CD14-positive monocyte (primary cell): ENCODE measurements around the gene PTER. TPM values are rescaled to one million over a fixed set of nuclear protein-coding genes. Genes with fewer than 3 reads are reported as not detected.

ENCODE experiments used
- DNase-seq, 3 donors: peaks; one replicate each; pipeline ENCODE4 v3.0.0-alpha.2; 2011 to 2022
- H2AFZ ChIP-seq: 2 replicates; pipeline ENCODE4 v1.6.0; 2012; ENCODE audit warnings: mild to moderate bottlenecking, low read depth, low read length, inconsistent platforms; ENCODE audit not compliant: insufficient read depth, poor library complexity, severe bottlenecking
- H3K27ac ChIP-seq, 2 donors: 1 replicate in 1 of 2; 2 replicates in 1 of 2; pipeline ENCODE4 v1.5.1; 2012 to 2013; ENCODE audit warnings: low read length in 2 of 2, control low read depth in 1 of 2, inconsistent platforms in 1 of 2, low read depth in 1 of 2, mild to moderate bottlenecking in 1 of 2
- H3K27me3 ChIP-seq, 2 donors: one replicate each; pipeline versions ENCODE4 v1.6.0 to v1.6.1; 2011 to 2013; ENCODE audit warnings: low read length in 2 of 2; ENCODE audit not compliant: control insufficient read depth in 2 of 2, insufficient read depth in 2 of 2
- H3K36me3 ChIP-seq, 2 donors: replicated peaks in 1 of 2; 1 replicate in 1 of 2; 2 replicates in 1 of 2; pipeline versions ENCODE4 v1.5.1 to v1.6.1; 2012 to 2013; ENCODE audit warnings: low read length in 2 of 2, control low read depth in 1 of 2, inconsistent platforms in 1 of 2, mild to moderate bottlenecking in 1 of 2; ENCODE audit not compliant: insufficient read depth in 2 of 2, control insufficient read depth in 1 of 2
- H3K4me1 ChIP-seq, 2 donors: 1 replicate in 1 of 2; 2 replicates in 1 of 2; pipeline versions ENCODE4 v1.5.1 to v1.6.1; 2012 to 2013; ENCODE audit warnings: low read length in 2 of 2, control low read depth in 1 of 2, inconsistent platforms in 1 of 2, mild to moderate bottlenecking in 1 of 2, moderate library complexity in 1 of 2; ENCODE audit not compliant: insufficient read depth in 2 of 2, control insufficient read depth in 1 of 2
- H3K4me2 ChIP-seq: replicated peaks from 2 replicates; pipeline ENCODE3; 2012; ENCODE audit warnings: low read length, moderate library complexity, mild to moderate bottlenecking; ENCODE audit not compliant: poor library complexity, severe bottlenecking; ENCODE audit errors: extremely low read depth
- H3K4me3 ChIP-seq, 3 experiments: fragments of 200-600 bp in 1 of 3; sonication (generic) in 1 of 3; replicated peaks in 1 of 3; 1 replicate in 2 of 3; 2 replicates in 1 of 3; pipeline ENCODE4 v1.5.1; 2011 to 2013; ENCODE audit warnings: low read length in 3 of 3, mild to moderate bottlenecking in 3 of 3, control low read depth in 2 of 3, low read depth in 2 of 3, inconsistent platforms in 1 of 3, moderate library complexity in 1 of 3
- H3K79me2 ChIP-seq: 2 replicates; pipeline ENCODE4 v1.6.0; 2012; ENCODE audit warnings: mild to moderate bottlenecking, control low read depth, inconsistent platforms, low read length, moderate library complexity; ENCODE audit not compliant: insufficient read depth
- H3K9ac ChIP-seq: 2 replicates; pipeline ENCODE4 v1.6.0; 2017; ENCODE audit warnings: low read length, mild to moderate bottlenecking; ENCODE audit not compliant: insufficient read depth, poor library complexity, severe bottlenecking
- H3K9me3 ChIP-seq, 2 donors: replicated peaks in 1 of 2; 1 replicate in 1 of 2; 2 replicates in 1 of 2; pipeline versions ENCODE4 v1.5.1 to v1.6.1; 2012 to 2013; ENCODE audit warnings: low read length in 2 of 2, control low read depth in 1 of 2; ENCODE audit not compliant: control insufficient read depth in 1 of 2, insufficient read depth in 1 of 2
- H4K20me1 ChIP-seq: 2 replicates; pipeline ENCODE4 v1.6.0; 2012; ENCODE audit warnings: mild to moderate bottlenecking, low read length, control low read depth, moderate library complexity; ENCODE audit not compliant: insufficient read depth
- H3K27ac Mint-ChIP-seq, 7 donors: one replicate each; pipeline ENCODE4 v1.8.0; 2020; ENCODE audit warnings: mild to moderate bottlenecking in 7 of 7, mixed read lengths in 7 of 7, moderate library complexity in 6 of 7, inconsistent platforms in 2 of 7
- H3K27me3 Mint-ChIP-seq, 3 donors: one replicate each; pipeline ENCODE4 v1.8.0; 2021 to 2022; ENCODE audit warnings: low read depth in 3 of 3, mild to moderate bottlenecking in 3 of 3, mixed read lengths in 3 of 3, moderate library complexity in 3 of 3, inconsistent platforms in 1 of 3
- H3K36me3 Mint-ChIP-seq, 2 donors: one replicate each; pipeline ENCODE4 v1.8.0; 2020; ENCODE audit warnings: mixed read lengths in 2 of 2, inconsistent platforms in 1 of 2, mild to moderate bottlenecking in 1 of 2
- H3K4me1 Mint-ChIP-seq: one replicate; pipeline ENCODE4 v1.8.0; 2020; ENCODE audit warnings: mild to moderate bottlenecking, mixed read lengths
- H3K4me3 Mint-ChIP-seq, 2 donors: one replicate each; pipeline ENCODE4 v1.8.0; 2020; ENCODE audit warnings: mild to moderate bottlenecking in 2 of 2, mixed read lengths in 2 of 2, moderate library complexity in 1 of 2
- H3K9me3 Mint-ChIP-seq, 7 donors: one replicate each; pipeline ENCODE4 v1.8.0; 2020 to 2022; ENCODE audit warnings: mixed read lengths in 7 of 7, mild to moderate bottlenecking in 6 of 7, moderate library complexity in 6 of 7, inconsistent platforms in 2 of 7
- WGBS: methylation state at CpG from one replicate; pipeline ENCODE4 v1.1.5; 2013; ENCODE audit warnings: missing lambda C conversion rate; ENCODE audit not compliant: insufficient coverage; 5-methylcytosine and 5-hydroxymethylcytosine counted together
- intact Hi-C, 2 donors: fragments of 100-400 bp; cut with micrococcal nuclease; formaldehyde crosslinking; loops; one replicate each; pipeline versions ENCODE4 v1.15.0 to v1.15.1; 2023
- polyA plus RNA-seq, 3 donors: library from polyadenylated mRNA; depleted of rRNA in 1 of 3; unstranded in 2 of 3; stranded (reverse) in 1 of 3; fragments of 300-500 nt in 2 of 3; fragments of >200 nt in 1 of 3; fragmentation: Illumina TruSeq in 2 of 3; gene quantifications; 1 replicate in 2 of 3; 2 replicates in 1 of 3; pipeline ENCODE4 v1.2.3, GENCODE V29; 2012 to 2021
- TF ChIP-seq, protein P1 (sequence below): fragments of 200-600 bp; IDR thresholded peaks from one replicate; pipeline ENCODE4 v1.8.0; 2022; ENCODE audit warnings: antibody characterized with exemption, mild to moderate bottlenecking

The PTER gene
- polyA plus RNA-seq, 3 donors, result 7.4 to 15.9 (median 8.9) TPM

DNA sequence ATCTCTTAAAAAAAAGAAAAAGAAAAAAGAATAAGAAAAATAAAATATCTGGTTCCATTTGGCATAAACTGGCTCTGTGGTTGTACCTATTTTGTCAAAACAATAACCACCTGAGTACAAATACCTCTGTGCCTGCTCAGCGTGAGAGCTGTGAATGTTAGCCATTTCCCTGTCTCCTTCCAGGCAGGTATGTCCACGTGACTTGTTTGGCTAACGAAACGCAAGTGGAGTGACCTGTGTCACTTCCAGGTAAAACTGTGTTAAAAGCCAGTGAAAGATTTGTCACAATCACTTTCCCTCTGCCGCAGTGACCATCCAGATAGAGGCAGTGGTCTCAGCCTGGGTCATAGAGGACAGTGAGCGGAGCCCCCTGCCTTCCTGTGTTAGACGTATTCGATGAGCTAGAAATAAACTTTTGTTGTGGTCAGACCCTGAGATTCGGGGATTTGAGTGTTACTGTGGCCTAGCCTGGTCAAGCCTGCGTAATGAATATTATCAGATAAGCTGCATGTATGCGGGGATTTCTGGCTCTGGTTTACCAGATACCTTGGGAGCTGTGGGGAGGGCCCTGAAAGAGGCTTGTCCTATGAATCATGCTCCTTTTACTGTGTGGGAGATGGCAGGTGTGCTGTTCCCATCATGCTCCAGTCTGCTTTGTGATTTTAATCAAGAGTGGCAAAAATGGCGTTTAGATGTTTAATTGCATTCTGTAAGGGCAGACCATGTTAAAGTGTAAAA, 3.8 kb downstream of the PTER start:
- intact Hi-C loops, result no loop called here
- Histone ChIP-seq H3K9me3 (no peaks in the 10 kb centered on the region), H3K36me3 (peaks cover 3 to 26% of the 10 kb centered on the region in 2 donors), H3K9ac (no peak overlapping the region), H3K79me2 (peaks cover 42% of the 10 kb centered on the region), H3K4me3 (no peak overlapping the region), H3K27ac (no peak overlapping the region), H3K4me1 (peaks cover 15 to 28% of the 10 kb centered on the region in 2 donors), H3K4me2 (no peak overlapping the region), H2AFZ (no peak overlapping the region), H4K20me1 (peaks cover 18% of the 10 kb centered on the region), H3K27me3 (no peaks in the 10 kb centered on the region)
- 91% methylated on average over 11 of the region's 12 CpGs for WGBS
- Mint-ChIP-seq H3K27ac (peak overlapping the region in 1 of 7 donors; percentile 6), H3K9me3 (no peaks in the 10 kb centered on the region), H3K4me3 (no peak overlapping the region), H3K36me3 (peaks cover 23 to 38% of the 10 kb centered on the region in 2 donors), H3K27me3 (peaks cover 0 to 4% (median 0%) of the 10 kb centered on the region in 3 donors), H3K4me1 (peaks cover 37% of the 10 kb centered on the region)
- DNase-seq, result no peak
- TF ChIP-seq, protein P1, sequence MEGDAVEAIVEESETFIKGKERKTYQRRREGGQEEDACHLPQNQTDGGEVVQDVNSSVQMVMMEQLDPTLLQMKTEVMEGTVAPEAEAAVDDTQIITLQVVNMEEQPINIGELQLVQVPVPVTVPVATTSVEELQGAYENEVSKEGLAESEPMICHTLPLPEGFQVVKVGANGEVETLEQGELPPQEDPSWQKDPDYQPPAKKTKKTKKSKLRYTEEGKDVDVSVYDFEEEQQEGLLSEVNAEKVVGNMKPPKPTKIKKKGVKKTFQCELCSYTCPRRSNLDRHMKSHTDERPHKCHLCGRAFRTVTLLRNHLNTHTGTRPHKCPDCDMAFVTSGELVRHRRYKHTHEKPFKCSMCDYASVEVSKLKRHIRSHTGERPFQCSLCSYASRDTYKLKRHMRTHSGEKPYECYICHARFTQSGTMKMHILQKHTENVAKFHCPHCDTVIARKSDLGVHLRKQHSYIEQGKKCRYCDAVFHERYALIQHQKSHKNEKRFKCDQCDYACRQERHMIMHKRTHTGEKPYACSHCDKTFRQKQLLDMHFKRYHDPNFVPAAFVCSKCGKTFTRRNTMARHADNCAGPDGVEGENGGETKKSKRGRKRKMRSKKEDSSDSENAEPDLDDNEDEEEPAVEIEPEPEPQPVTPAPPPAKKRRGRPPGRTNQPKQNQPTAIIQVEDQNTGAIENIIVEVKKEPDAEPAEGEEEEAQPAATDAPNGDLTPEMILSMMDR, result no peak

DNA sequence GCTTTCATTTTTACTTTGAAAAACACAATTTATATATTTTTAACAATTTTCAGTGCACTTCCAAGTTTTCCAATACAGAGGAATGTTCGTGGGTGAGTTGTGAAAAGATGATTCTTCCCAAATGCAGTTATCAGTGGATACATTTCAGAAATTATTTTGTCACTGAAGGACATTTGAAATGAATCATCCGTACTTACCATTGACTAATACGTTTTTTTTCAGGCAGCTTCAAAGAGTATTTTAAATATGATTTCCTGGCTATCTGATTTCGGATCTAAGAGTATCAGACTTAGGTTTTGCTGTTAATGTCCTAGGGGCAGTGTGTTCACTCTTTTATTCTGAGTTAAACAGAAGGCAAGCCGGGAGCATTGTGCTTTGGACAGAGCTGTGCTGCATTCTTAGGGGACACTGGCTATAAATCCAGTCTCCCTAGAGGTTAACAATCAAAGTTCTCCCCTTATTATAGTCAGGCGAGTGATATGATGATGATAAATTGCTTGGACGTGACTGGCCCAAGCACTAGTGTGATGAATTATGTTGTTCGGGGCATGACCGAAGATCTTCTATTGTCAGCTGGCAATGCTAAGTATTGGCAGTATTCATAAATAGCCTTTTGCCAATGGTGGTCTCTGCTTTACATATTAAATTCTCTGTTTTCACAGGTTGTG, 4.5 kb downstream of the PTER start:
- Histone ChIP-seq H3K9ac (no peak overlapping the region), H3K36me3 (peaks cover 3 to 31% of the 10 kb centered on the region in 2 donors), H3K27me3 (no peaks in the 10 kb centered on the region), H3K4me1 (peaks cover 11 to 24% of the 10 kb centered on the region in 2 donors), H4K20me1 (peaks cover 25% of the 10 kb centered on the region), H3K9me3 (no peaks in the 10 kb centered on the region), H2AFZ (no peak overlapping the region), H3K4me3 (no peak overlapping the region), H3K79me2 (peaks cover 44% of the 10 kb centered on the region), H3K27ac (no peak overlapping the region), H3K4me2 (no peak overlapping the region)
- H3K36me3 Mint-ChIP-seq, result peaks cover 26 to 41% of the 10 kb centered on the region in 2 donors
- TF ChIP-seq, protein P1, result no peak
- H3K9me3 Mint-ChIP-seq, result no peaks in the 10 kb centered on the region
- H3K4me3 Mint-ChIP-seq, result no peak overlapping the region
- H3K27ac Mint-ChIP-seq, result no peak overlapping the region
- DNase-seq, result no peak
- H3K27me3 Mint-ChIP-seq, result peaks cover 0 to 2% (median 0%) of the 10 kb centered on the region in 3 donors
- WGBS, result 100% methylated on average over 1 of the region's 9 CpGs
- intact Hi-C loops, result no loop called here
- H3K4me1 Mint-ChIP-seq, result peaks cover 34% of the 10 kb centered on the region
